ENCODE results near the gene MRPS23.

GRCh38 chr17:57835333-57835900 lies 14.4 kb downstream of the MRPS23 start:
- TF ChIP-seq CTCF (IDR thresholded peaks at IDR 0.05; ENCODE audit: insufficient read depth, low read length, poor library complexity, severe bottlenecking) (no peak), EZH2phosphoT487 (conservative IDR thresholded peaks at IDR 0.05; ENCODE audit: low read length) (no peak)

All from SU-DHL-6 (cell line).